NCI-H1105 treated with DMSO at 0.1 percent for 48 hours (cell line): ENCODE data around the gene LRRC61.
"Not testable (repeated sequence)": the region's sequence is repeated elsewhere in the genome, so short reads cannot be mapped to it uniquely, and the experiment has no call there.

ENCODE experiments used
- DNase-seq: peaks from one replicate; lab custom pipeline; 2025; lab: John Stamatoyannopoulos, UW

Gene LRRC61

GRCh38 chr7:150383710-150384397, 60.7 kb downstream of the LRRC61 start:
- peak; percentile 69 for DNase-seq

DNA sequence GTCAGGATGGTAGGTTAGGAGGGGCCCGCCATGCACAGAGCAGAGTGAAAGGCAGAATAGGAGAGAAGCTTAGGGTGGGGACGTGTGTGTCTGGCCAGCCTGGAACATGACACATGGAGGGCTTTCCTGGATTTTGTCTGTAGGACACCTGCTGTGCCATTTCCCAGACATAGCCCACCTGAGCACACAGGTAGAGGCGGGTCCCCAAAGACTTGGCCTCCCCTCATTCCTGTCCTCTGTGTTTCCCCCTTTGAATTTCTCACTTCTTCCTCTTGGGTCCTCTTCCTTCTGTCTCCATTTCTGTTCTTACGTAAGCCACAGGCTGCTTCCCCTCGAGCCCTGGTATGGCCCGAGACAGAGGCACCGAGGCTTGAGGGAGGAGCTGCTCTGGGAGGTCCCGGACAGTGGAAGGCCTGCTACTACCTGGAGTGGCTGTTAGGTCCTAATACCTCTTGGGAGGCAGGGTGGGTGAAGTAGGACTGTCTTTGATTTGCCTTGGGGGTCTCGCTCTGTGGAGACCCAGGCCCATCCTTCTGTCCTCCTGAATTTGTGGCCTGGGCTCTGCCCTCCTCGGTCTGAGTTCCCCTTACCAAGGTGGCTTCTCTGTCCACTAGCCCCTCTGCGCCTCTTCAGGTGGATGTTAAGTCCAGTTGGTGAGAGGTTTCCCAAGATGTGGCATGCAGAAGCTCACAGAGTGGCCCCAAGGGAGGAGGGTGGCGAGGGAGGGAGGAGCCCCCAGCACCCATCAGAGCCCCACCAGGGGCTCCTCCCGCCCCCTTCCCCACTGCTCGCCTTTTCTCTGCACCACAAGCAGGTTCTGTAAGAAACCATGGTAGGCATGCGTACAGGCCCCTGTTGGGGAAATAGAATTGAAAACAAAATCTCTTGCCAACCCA, 61.5 kb downstream of the LRRC61 start:
- no peak for DNase-seq

- no peak for DNase-seq
Measured at GRCh38 chr7:150385302-150385723, 62.2 kb downstream of the LRRC61 start.

DNA sequence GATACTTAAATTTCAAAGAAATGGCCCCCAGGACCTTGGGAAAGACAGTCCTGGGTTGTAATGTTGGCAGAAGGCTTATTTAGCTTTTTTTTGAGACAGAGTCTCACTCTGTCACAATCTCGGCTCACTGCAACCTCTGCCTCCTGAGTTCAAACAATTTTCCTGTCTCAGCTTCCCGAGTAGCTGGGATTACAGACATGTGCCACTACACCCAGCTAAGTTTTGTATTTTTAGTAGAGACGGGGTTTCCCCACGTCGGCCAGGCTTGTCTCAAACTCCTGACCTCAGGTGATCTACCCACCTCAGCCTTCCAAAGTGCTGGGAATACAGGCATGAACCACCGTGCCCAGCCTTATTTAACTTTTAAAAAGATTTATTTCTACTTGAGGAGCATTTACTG, 62.7 kb downstream of the LRRC61 start:
- not testable (repeated sequence) for DNase-seq
